Fibroblast of mammary gland (primary cell): Measurements from ENCODE around the gene ART1.
"Not testable (repeated sequence)": the region's sequence is repeated elsewhere in the genome, so short reads cannot be mapped to it uniquely, and the experiment has no call there.

Experiments
- DNase-seq: peaks from one replicate; pipeline ENCODE4 v3.0.0-alpha.2; 2010; ENCODE audit warnings: low read depth
- H3K4me3 ChIP-seq: 2 replicates; pipeline ENCODE4 v1.5.1; 2011; ENCODE audit warnings: low read depth, mild to moderate bottlenecking, low read length, moderate library complexity; ENCODE audit not compliant: control insufficient read depth
- TF ChIP-seq, protein P1 (sequence below): conservative IDR thresholded peaks from 2 replicates; pipeline ENCODE4 v1.5.1; 2011; ENCODE audit warnings: low read depth, low read length, inconsistent platforms; ENCODE audit not compliant: control insufficient read depth, insufficient read depth

ART1 gene, protein sequence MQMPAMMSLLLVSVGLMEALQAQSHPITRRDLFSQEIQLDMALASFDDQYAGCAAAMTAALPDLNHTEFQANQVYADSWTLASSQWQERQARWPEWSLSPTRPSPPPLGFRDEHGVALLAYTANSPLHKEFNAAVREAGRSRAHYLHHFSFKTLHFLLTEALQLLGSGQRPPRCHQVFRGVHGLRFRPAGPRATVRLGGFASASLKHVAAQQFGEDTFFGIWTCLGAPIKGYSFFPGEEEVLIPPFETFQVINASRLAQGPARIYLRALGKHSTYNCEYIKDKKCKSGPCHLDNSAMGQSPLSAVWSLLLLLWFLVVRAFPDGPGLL

DNA sequence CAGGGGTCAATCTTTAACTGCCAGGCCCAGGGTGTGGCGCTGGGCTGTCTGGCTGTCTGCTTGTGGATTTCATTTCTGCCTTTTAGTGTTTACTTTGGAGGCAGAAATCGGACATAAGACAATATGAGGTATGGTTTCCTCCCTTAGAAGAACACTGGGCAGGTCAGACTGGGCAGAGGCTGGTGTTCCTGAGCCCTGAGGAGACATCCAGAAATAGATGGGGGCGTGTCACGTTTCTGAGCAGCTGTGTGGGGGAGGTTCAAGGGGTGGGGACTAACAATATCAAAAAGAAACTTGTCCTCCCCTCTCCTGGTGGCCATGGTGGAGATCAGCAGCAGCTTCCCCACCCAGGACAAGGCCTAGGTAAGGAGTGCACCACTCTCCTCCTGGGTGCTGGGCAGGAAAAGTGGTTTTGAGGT, at the start of gene ART1:
Gene ART1, plus strand, starts transcription at position 312 of the 419 bp plus-strand sequence. CDS start 14,086 bp downstream, outside the sequence.
- TF ChIP-seq, protein P1, sequence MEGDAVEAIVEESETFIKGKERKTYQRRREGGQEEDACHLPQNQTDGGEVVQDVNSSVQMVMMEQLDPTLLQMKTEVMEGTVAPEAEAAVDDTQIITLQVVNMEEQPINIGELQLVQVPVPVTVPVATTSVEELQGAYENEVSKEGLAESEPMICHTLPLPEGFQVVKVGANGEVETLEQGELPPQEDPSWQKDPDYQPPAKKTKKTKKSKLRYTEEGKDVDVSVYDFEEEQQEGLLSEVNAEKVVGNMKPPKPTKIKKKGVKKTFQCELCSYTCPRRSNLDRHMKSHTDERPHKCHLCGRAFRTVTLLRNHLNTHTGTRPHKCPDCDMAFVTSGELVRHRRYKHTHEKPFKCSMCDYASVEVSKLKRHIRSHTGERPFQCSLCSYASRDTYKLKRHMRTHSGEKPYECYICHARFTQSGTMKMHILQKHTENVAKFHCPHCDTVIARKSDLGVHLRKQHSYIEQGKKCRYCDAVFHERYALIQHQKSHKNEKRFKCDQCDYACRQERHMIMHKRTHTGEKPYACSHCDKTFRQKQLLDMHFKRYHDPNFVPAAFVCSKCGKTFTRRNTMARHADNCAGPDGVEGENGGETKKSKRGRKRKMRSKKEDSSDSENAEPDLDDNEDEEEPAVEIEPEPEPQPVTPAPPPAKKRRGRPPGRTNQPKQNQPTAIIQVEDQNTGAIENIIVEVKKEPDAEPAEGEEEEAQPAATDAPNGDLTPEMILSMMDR, result no peak
- peak; percentile 11 for DNase-seq
- H3K4me3 ChIP-seq, result no peak within 1 kb of the TSS

DNA sequence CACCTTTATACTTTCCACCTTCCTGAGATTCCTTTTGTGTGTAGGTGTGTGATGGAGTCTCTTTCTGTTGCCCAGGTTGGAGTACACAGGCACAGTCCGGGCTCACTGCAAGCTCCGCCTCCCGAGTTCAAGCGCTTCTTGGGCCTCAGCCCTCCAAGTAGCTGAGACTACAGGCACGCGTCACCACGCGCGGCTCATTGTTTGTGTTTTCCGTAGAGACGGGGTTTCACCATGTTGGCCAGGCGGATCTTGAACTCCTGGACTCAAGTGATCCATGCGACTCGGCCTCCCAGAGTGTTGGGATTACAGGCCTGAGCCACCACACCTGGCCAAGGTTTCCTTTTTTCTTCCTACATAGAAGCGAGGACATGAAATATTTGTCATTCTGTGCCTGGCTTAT, 47.2 kb upstream of the ART1 start:
- DNase-seq, H3K4me3 ChIP-seq: not testable (repeated sequence)

DNA sequence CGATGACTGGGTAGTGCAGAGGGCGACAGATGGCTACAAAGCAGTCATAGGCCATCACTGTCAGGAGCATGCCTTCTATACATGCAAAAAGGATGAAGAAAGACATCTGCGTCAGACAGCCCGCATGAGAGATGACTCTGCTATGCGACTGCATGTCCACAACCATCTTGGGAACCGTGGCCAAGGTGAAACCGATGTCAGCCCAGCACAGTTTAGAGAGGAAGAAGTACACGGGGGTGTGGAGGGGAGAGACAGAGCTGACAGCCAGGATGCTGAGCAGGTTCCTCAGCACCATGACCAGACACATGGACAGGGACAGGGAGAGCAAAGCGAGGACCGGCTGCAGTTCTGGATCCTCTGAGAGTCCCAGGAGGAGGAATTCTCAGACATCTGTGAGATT, 44.7 kb upstream of the ART1 start:
- DNase-seq, H3K4me3 ChIP-seq: not testable (repeated sequence)

DNA sequence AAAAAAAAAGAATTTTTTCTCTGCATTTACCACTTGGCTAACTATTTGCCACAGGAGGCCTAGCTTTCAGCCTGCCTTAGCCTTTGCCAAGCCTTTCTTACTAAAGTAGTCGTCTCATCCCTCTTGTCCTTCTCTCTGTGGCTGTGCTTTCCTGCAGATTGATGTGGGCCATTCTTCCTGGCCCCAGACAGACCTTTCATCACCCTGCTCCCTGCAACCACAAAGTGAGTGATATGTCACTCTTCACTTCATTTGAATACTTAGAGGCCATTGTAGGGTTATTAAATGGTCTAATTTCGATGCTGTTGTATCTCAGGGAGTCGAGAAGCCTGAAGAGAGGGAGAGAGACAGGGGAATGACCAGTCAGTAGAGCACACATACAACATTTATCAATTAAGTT, 40.8 kb upstream of the ART1 start:
- TF ChIP-seq, protein P1, result no peak
- H3K4me3 ChIP-seq, result no peak overlapping the region
- no peak for DNase-seq

DNA sequence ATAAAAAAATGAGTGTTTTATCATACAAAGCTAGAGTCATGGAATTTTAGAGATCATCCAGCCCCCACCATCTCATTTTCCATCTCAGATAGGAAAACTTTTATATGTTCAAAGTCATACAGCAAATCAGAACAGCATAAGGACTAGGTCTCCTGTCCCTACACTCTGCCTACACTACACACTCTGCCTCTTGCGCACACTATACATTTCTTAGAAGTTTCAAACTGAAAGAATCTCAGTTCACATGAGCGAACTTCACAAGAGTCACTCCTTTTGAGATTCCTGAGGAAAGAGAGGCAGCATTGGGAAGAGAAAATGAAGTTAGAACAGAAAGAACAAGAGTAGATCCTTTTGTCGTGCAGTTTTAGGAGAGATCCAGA, 39.7 kb upstream of the ART1 start:
- TF ChIP-seq, protein P1, result no peak
- DNase-seq, result no peak
- no peak overlapping the region for H3K4me3 ChIP-seq

DNA sequence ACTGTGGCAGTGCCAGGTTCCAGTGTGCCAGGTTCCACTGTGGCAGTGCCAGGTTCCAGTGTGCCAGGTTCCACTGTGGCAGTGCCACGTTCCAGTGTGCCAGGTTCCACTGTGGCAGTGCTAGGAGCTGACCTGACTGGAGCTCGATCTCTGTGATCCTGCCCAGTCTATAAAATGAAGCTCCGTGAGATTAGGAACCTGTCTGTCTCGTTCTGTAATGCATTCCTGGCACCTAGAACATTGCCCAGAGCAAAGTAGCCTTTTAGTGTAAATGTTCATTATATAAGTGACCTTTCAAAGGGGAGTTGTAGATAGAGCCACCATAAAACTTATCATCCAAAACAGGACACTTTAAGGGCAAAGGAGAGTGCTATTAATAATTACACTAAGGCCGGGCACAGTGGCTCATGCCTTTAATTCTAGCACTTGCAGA, 39.1 kb upstream of the ART1 start:
- DNase-seq, result no peak
- TF ChIP-seq, protein P1, result no peak
- H3K4me3 ChIP-seq, result no peak overlapping the region

DNA sequence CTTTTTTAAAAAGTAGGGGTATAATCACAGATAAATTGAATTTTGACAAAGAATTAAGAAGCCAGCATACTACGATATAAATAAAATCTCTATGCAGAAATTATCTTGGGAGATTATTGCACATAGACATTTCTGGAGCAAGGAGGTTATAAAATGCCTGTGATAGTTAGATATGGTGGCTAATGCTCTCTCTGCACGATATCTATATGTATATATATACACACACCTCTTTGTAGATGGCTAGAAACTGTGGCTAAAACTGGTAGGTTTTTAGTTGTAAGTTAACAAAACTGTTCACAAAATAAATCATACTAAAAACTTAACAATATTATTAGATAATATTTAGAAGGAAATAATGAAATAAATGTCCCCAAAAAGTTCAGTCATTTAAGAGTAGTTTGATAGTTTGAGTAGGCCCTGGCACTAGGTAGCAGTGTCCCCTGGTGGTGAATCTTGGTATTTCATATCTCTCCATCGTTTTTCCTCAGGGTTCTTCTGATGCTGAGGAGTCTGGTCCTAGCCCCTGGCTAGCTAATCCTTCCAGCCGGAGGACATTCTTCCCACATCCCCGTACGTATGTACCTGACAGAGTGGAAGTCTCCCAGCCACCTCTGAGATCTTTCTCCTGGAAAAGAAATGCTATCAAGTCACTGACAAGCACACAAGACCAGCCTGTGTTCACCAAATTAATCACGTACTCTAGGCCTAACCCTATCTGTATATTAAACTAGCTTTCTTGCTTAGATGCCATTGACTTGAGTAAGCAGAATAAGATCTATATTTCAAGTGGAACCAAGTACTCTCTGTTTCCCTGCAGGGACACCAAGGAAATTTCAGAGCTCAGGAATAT, 35.3 kb upstream of the ART1 start:
- H3K4me3 ChIP-seq, result no peak overlapping the region
- DNase-seq, result peak; percentile 42
- TF ChIP-seq, protein P1, result peak; percentile 96
